ENCODE data around the gene TTC31. TPM values are rescaled to one million over a fixed set of nuclear protein-coding genes. Genes with fewer than 3 reads are reported as not detected.
"Not testable (repeated sequence)": the region's sequence is repeated elsewhere in the genome, so short reads cannot be mapped to it uniquely, and the experiment has no call there.

Gene TTC31
- total RNA-seq, 1 experiment from 2014 or later: 26.4 TPM

DNA sequence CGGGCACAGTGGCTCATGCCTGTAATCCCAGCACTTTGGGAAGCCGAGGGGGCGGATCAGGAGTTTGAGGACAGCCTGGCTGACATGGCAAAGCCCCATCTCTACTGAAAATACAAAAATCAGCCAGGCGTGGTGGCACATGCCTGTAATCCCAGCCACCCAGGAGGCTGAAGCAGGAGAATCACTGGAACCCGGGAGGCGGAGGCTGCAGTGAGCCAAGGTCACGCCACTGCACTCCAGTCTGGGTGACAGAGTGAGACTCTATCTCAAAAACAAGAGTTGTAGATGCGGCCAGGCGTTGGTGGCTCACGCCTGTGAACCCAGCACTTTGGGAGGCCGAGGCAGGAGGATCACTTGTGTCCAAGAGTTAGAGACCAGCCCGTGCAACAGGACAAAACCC lies 12.1 kb upstream of the TTC31 start:
- TF ChIP-seq POLR2AphosphoS5 (IDR thresholded peaks at IDR 0.05; ENCODE audit: low read depth, low read length): peak; percentile 13; the same call in 1 of the 2 replicates
- POLR2A ChIA-PET: interaction anchor here (0.8 to 2.7 kb wide), 3 partner anchors 11 to 30 kb away, joined by 4 to 25 read pairs (median 5); partner anchors contain the start of genes CCDC142, TTC31 and WBP1
- not testable (repeated sequence) for H3K4me2 ChIP-seq (ENCODE audit: low read length)

DNA sequence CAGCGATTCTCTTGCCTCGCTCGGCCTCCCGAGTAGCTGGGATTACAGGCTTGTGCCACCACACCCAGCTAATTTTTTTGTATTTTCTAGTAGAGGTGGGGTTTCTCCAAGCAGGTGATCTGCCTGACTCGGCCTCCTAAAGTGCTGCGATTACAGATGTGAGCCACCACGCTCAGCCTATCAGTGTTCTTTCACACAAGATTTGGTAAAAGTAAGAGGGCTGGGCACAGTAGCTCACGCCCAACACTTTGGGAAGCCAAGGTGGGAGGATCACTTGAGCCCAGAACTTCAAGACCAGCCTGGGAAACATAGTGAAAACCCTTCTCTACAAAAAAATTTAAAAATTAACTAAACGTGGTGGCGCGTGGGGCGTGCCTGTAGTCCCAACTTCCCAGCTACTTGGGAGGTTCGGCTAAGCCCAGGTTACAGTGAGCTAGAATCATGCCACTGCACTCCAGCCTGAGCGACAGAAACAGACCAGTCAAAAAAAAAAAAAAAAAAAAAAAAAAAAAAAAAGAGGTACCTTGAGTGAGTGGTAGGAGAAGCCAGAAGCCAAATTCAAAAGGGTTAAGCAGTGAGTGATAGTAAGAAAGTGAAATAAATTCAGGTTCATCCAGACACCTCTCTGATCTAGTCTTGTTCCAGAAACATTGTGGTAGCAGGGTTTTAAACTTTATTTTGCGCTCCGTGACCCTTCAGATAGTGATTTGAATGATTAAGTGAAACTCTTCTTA lies 11.4 kb upstream of the TTC31 start:
- Histone ChIP-seq H3K36me3 (ENCODE audit: control insufficient read depth in 1 of 2, insufficient read depth in 2 of 2, low read length in 2 of 2) (peaks cover 8 to 17% of the 10 kb centered on the region in 2 experiments; a peak in 2 of 4 replicates), H4K20me1 (ENCODE audit: insufficient read depth) (no peaks in the 10 kb centered on the region), H3K27me3 (ENCODE audit: insufficient read depth, low read length) (no peaks in the 10 kb centered on the region), H3K4me2 (ENCODE audit: low read length) (peak overlapping the region; percentile 88), H3K27ac (ENCODE audit: low read depth, low read length) (peak overlapping the region; percentile 82), H3K4me1 (ENCODE audit: control insufficient read depth in 1 of 2, insufficient read depth in 2 of 2, low read length in 2 of 2) (peaks cover 12 to 18% of the 10 kb centered on the region in 2 experiments; a peak in 3 of 4 replicates), H2AFZ (ENCODE audit: low read depth, low read length, poor library complexity, severe bottlenecking) (no peak overlapping the region), H3K4me3 (replicated peaks in 1 of 2; ENCODE audit: low read depth in 1 of 2, low read length in 2 of 2) (peak overlapping the region; percentile 94 to 96), H3K9me3 (ENCODE audit: control insufficient read depth in 1 of 2, insufficient read depth in 1 of 2, low read depth in 1 of 2, low read length in 2 of 2) (no peaks in the 10 kb centered on the region), H3K9me2 (ENCODE audit: insufficient read depth) (no peaks in the 10 kb centered on the region), H3K79me2 (ENCODE audit: insufficient read depth, low read length) (peaks cover 10% of the 10 kb centered on the region), H3K9ac (ENCODE audit: low read length) (peak overlapping the region; percentile 87)
- DNase-seq (ENCODE audit: low read depth, low spot score) (no peak), ATAC-seq (no peak)
- no TSS peak for BruUV-seq (replicated peaks)
- TF ChIP-seq, protein P1, sequence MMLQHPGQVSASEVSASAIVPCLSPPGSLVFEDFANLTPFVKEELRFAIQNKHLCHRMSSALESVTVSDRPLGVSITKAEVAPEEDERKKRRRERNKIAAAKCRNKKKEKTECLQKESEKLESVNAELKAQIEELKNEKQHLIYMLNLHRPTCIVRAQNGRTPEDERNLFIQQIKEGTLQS (IDR thresholded peaks at IDR 0.05): no peak
- intact Hi-C loops (cut with micrococcal nuclease): no loop called here
- RAD21 ChIA-PET (ENCODE audit: low non-redundant PET in 1 of 2, low total read pairs in 2 of 2, uncharacterized antibody in 2 of 2, unreplicated experiment in 2 of 2): interaction anchor here in 1 of 2 experiments (0.6 kb wide), 1 partner anchor 14 kb away, joined by 3 read pairs; no protein-coding TSS in a partner anchor
- CTCF ChIA-PET: interaction anchor here (0.6 to 0.7 kb wide), 3 partner anchors 13 to 345 kb away, joined by 3 to 4 read pairs (median 3); partner anchors contain the start of genes DQX1 and WBP1
- POLR2A ChIA-PET: interaction anchor here (0.8 to 2.7 kb wide), 4 partner anchors 10 to 58 kb away, joined by 3 to 25 read pairs (median 4); partner anchors contain the start of genes AUP1, CCDC142, HTRA2 and TTC31

More for the DNA sequence above, 12.1 kb upstream of the TTC31 start:
- ChIA-PET CTCF (interaction anchor here (0.6 kb wide), 1 partner anchor 13 kb away, joined by 3 read pairs; the partner anchor contains the start of gene WBP1), RAD21 (ENCODE audit: low non-redundant PET in 1 of 2, low total read pairs in 2 of 2, uncharacterized antibody in 2 of 2, unreplicated experiment in 2 of 2) (interaction anchor here in 1 of 2 experiments (0.6 kb wide), 1 partner anchor 13 kb away, joined by 3 read pairs; no protein-coding TSS in a partner anchor)
- H2AFZ ChIP-seq (ENCODE audit: low read depth, low read length, poor library complexity, severe bottlenecking); intact Hi-C loops (cut with micrococcal nuclease); BruUV-seq (replicated peaks); H3K9me2 ChIP-seq (ENCODE audit: insufficient read depth); H3K27me3 ChIP-seq (ENCODE audit: insufficient read depth, low read length); H3K9ac ChIP-seq (ENCODE audit: low read length); H4K20me1 ChIP-seq (ENCODE audit: insufficient read depth); DNase-seq (ENCODE audit: low read depth, low spot score); H3K27ac ChIP-seq (ENCODE audit: low read depth, low read length); H3K4me3 ChIP-seq (replicated peaks in 1 of 2; ENCODE audit: low read depth in 1 of 2, low read length in 2 of 2); H3K9me3 ChIP-seq (ENCODE audit: control insufficient read depth in 1 of 2, insufficient read depth in 1 of 2, low read depth in 1 of 2, low read length in 2 of 2); ATAC-seq: not testable (repeated sequence)
- H3K36me3 ChIP-seq (ENCODE audit: control insufficient read depth in 1 of 2, insufficient read depth in 2 of 2, low read length in 2 of 2): peaks cover 8 to 16% of the 10 kb centered on the region in 2 experiments; a peak in 2 of 4 replicates
- peaks cover 14% of the 10 kb centered on the region for H3K79me2 ChIP-seq (ENCODE audit: insufficient read depth, low read length)
- peaks cover 12 to 23% of the 10 kb centered on the region in 2 experiments; a peak in 3 of 4 replicates for H3K4me1 ChIP-seq (ENCODE audit: control insufficient read depth in 1 of 2, insufficient read depth in 2 of 2, low read length in 2 of 2)
